CD14-positive monocyte (primary cell): Measurements from ENCODE around the gene DYRK1A. TPM values are rescaled to one million over a fixed set of nuclear protein-coding genes. Genes with fewer than 3 reads are reported as not detected.
A peak's percentile ranks its signal among the peaks of the same experiment; 100 is the strongest.

Source experiments
- DNase-seq, 3 donors: peaks; one replicate each; pipeline ENCODE4 v3.0.0-alpha.2; 2011 to 2022
- H2AFZ ChIP-seq: 2 replicates; pipeline ENCODE4 v1.6.0; 2012; ENCODE audit warnings: mild to moderate bottlenecking, low read depth, low read length, inconsistent platforms; ENCODE audit not compliant: insufficient read depth, poor library complexity, severe bottlenecking
- H3K27ac ChIP-seq, 2 donors: 1 replicate in 1 of 2; 2 replicates in 1 of 2; pipeline ENCODE4 v1.5.1; 2012 to 2013; ENCODE audit warnings: low read length in 2 of 2, control low read depth in 1 of 2, inconsistent platforms in 1 of 2, low read depth in 1 of 2, mild to moderate bottlenecking in 1 of 2
- H3K27me3 ChIP-seq, 2 donors: one replicate each; pipeline versions ENCODE4 v1.6.0 to v1.6.1; 2011 to 2013; ENCODE audit warnings: low read length in 2 of 2; ENCODE audit not compliant: control insufficient read depth in 2 of 2, insufficient read depth in 2 of 2
- H3K36me3 ChIP-seq, 2 donors: replicated peaks in 1 of 2; 1 replicate in 1 of 2; 2 replicates in 1 of 2; pipeline versions ENCODE4 v1.5.1 to v1.6.1; 2012 to 2013; ENCODE audit warnings: low read length in 2 of 2, control low read depth in 1 of 2, inconsistent platforms in 1 of 2, mild to moderate bottlenecking in 1 of 2; ENCODE audit not compliant: insufficient read depth in 2 of 2, control insufficient read depth in 1 of 2
- H3K4me1 ChIP-seq, 2 donors: 1 replicate in 1 of 2; 2 replicates in 1 of 2; pipeline versions ENCODE4 v1.5.1 to v1.6.1; 2012 to 2013; ENCODE audit warnings: low read length in 2 of 2, control low read depth in 1 of 2, inconsistent platforms in 1 of 2, mild to moderate bottlenecking in 1 of 2, moderate library complexity in 1 of 2; ENCODE audit not compliant: insufficient read depth in 2 of 2, control insufficient read depth in 1 of 2
- H3K4me2 ChIP-seq: replicated peaks from 2 replicates; pipeline ENCODE3; 2012; ENCODE audit warnings: low read length, moderate library complexity, mild to moderate bottlenecking; ENCODE audit not compliant: poor library complexity, severe bottlenecking; ENCODE audit errors: extremely low read depth
- H3K4me3 ChIP-seq, 3 experiments: fragments of 200-600 bp in 1 of 3; sonication (generic) in 1 of 3; replicated peaks in 1 of 3; 1 replicate in 2 of 3; 2 replicates in 1 of 3; pipeline ENCODE4 v1.5.1; 2011 to 2013; ENCODE audit warnings: low read length in 3 of 3, mild to moderate bottlenecking in 3 of 3, control low read depth in 2 of 3, low read depth in 2 of 3, inconsistent platforms in 1 of 3, moderate library complexity in 1 of 3
- H3K79me2 ChIP-seq: 2 replicates; pipeline ENCODE4 v1.6.0; 2012; ENCODE audit warnings: mild to moderate bottlenecking, control low read depth, inconsistent platforms, low read length, moderate library complexity; ENCODE audit not compliant: insufficient read depth
- H3K9ac ChIP-seq: 2 replicates; pipeline ENCODE4 v1.6.0; 2017; ENCODE audit warnings: low read length, mild to moderate bottlenecking; ENCODE audit not compliant: insufficient read depth, poor library complexity, severe bottlenecking
- H3K9me3 ChIP-seq, 2 donors: replicated peaks in 1 of 2; 1 replicate in 1 of 2; 2 replicates in 1 of 2; pipeline versions ENCODE4 v1.5.1 to v1.6.1; 2012 to 2013; ENCODE audit warnings: low read length in 2 of 2, control low read depth in 1 of 2; ENCODE audit not compliant: control insufficient read depth in 1 of 2, insufficient read depth in 1 of 2
- H4K20me1 ChIP-seq: 2 replicates; pipeline ENCODE4 v1.6.0; 2012; ENCODE audit warnings: mild to moderate bottlenecking, low read length, control low read depth, moderate library complexity; ENCODE audit not compliant: insufficient read depth
- H3K27ac Mint-ChIP-seq, 7 donors: one replicate each; pipeline ENCODE4 v1.8.0; 2020; ENCODE audit warnings: mild to moderate bottlenecking in 7 of 7, mixed read lengths in 7 of 7, moderate library complexity in 6 of 7, inconsistent platforms in 2 of 7
- H3K27me3 Mint-ChIP-seq, 3 donors: one replicate each; pipeline ENCODE4 v1.8.0; 2021 to 2022; ENCODE audit warnings: low read depth in 3 of 3, mild to moderate bottlenecking in 3 of 3, mixed read lengths in 3 of 3, moderate library complexity in 3 of 3, inconsistent platforms in 1 of 3
- H3K36me3 Mint-ChIP-seq, 2 donors: one replicate each; pipeline ENCODE4 v1.8.0; 2020; ENCODE audit warnings: mixed read lengths in 2 of 2, inconsistent platforms in 1 of 2, mild to moderate bottlenecking in 1 of 2
- H3K4me1 Mint-ChIP-seq: one replicate; pipeline ENCODE4 v1.8.0; 2020; ENCODE audit warnings: mild to moderate bottlenecking, mixed read lengths
- H3K4me3 Mint-ChIP-seq, 2 donors: one replicate each; pipeline ENCODE4 v1.8.0; 2020; ENCODE audit warnings: mild to moderate bottlenecking in 2 of 2, mixed read lengths in 2 of 2, moderate library complexity in 1 of 2
- H3K9me3 Mint-ChIP-seq, 7 donors: one replicate each; pipeline ENCODE4 v1.8.0; 2020 to 2022; ENCODE audit warnings: mixed read lengths in 7 of 7, mild to moderate bottlenecking in 6 of 7, moderate library complexity in 6 of 7, inconsistent platforms in 2 of 7
- CTCF ChIP-seq: fragments of 200-600 bp; IDR thresholded peaks from one replicate; pipeline ENCODE4 v1.8.0; 2022; ENCODE audit warnings: antibody characterized with exemption, mild to moderate bottlenecking
- WGBS: methylation state at CpG from one replicate; pipeline ENCODE4 v1.1.5; 2013; ENCODE audit warnings: missing lambda C conversion rate; ENCODE audit not compliant: insufficient coverage; 5-methylcytosine and 5-hydroxymethylcytosine counted together
- intact Hi-C, 2 donors: fragments of 100-400 bp; cut with micrococcal nuclease; formaldehyde crosslinking; loops; one replicate each; pipeline versions ENCODE4 v1.15.0 to v1.15.1; 2023
- polyA plus RNA-seq, 3 donors: library from polyadenylated mRNA; depleted of rRNA in 1 of 3; unstranded in 2 of 3; stranded (reverse) in 1 of 3; fragments of 300-500 nt in 2 of 3; fragments of >200 nt in 1 of 3; fragmentation: Illumina TruSeq in 2 of 3; gene quantifications; 1 replicate in 2 of 3; 2 replicates in 1 of 3; pipeline ENCODE4 v1.2.3, GENCODE V29; 2012 to 2021

The DYRK1A gene
- polyA plus RNA-seq, 3 donors, result 1.8 to 53.5 (median 2.4) TPM

GRCh38 chr21:37462087-37462861 lies 95.7 kb downstream of the DYRK1A start:
- no peak overlapping the region for H3K9ac ChIP-seq
- Mint-ChIP-seq H3K36me3 (peaks cover 3 to 7% of the 10 kb centered on the region in 2 donors), H3K9me3 (no peaks in the 10 kb centered on the region), H3K4me1 (peaks cover 44% of the 10 kb centered on the region), H3K27ac (peak overlapping the region; percentile 5 to 82 (median 66)), H3K27me3 (peaks cover 0 to 2% (median 0%) of the 10 kb centered on the region in 3 donors), H3K4me3 (no peak overlapping the region)
- intact Hi-C loops, result loop anchor here in 1 of 2 donors (5.0 to 10.0 kb wide), 2 partner anchors 103 to 240 kb away; no protein-coding TSS in a partner anchor
- no peak for TF ChIP-seq CTCF
- H3K4me3 ChIP-seq, result no peak overlapping the region
- peaks cover 3 to 14% of the 10 kb centered on the region in 2 donors for H3K36me3 ChIP-seq
- no peak overlapping the region for H3K4me2 ChIP-seq
- peaks cover 100% of the 10 kb centered on the region for H3K79me2 ChIP-seq
- H3K4me1 ChIP-seq, result peaks cover 6 to 10% of the 10 kb centered on the region in 2 donors
- no peaks in the 10 kb centered on the region for H3K9me3 ChIP-seq
- H3K27ac ChIP-seq, result peak overlapping the region in 1 of 2 donors; percentile 45
- WGBS, result 71% methylated on average over 3 of the region's 5 CpGs
- H3K27me3 ChIP-seq, result no peaks in the 10 kb centered on the region
- H2AFZ ChIP-seq, result no peak overlapping the region
- peaks cover 100% of the 10 kb centered on the region for H4K20me1 ChIP-seq
- no peak for DNase-seq

- peaks cover 6 to 10% of the 10 kb centered on the region in 2 donors for H3K4me1 ChIP-seq
- Mint-ChIP-seq H3K4me1 (peaks cover 37% of the 10 kb centered on the region), H3K9me3 (no peaks in the 10 kb centered on the region), H3K36me3 (peaks cover 9% of the 10 kb centered on the region in 2 donors), H3K27ac (peak overlapping the region; percentile 6 to 84 (median 76)), H3K4me3 (peak overlapping the region in 1 of 2 donors; percentile 56), H3K27me3 (peaks cover 0 to 2% (median 0%) of the 10 kb centered on the region in 3 donors)
- intact Hi-C loops, result loop anchor here in 1 of 2 donors (5.0 to 10.0 kb wide), 2 partner anchors 102 to 241 kb away; no protein-coding TSS in a partner anchor
- no peak overlapping the region for H2AFZ ChIP-seq
- H3K4me2 ChIP-seq, result peak overlapping the region; percentile 54
- H3K27ac ChIP-seq, result peak overlapping the region in 1 of 2 donors; percentile 73
- DNase-seq, result peak; percentile 54 to 56 (median 55)
- peaks cover 100% of the 10 kb centered on the region for H3K79me2 ChIP-seq
- H3K4me3 ChIP-seq, result peak overlapping the region in 1 of 3 experiments; percentile 43
- H3K36me3 ChIP-seq, result peaks cover 3 to 22% of the 10 kb centered on the region in 2 donors
- H3K9ac ChIP-seq, result no peak overlapping the region
- H3K9me3 ChIP-seq, result no peaks in the 10 kb centered on the region
- peaks cover 100% of the 10 kb centered on the region for H4K20me1 ChIP-seq
- peak; percentile 56 for TF ChIP-seq CTCF
- no peaks in the 10 kb centered on the region for H3K27me3 ChIP-seq
- WGBS, result 75% methylated on average over 2 of the region's 6 CpGs
Measured at GRCh38 chr21:37463083-37463801, 96.7 kb downstream of the DYRK1A start.
